PC-9 (cell line): ENCODE data around the gene SCRT2.

Experiments used
- EZH2 ChIP-seq: fragments of 200-600 bp; sonication (generic); IDR thresholded peaks from 2 replicates; pipeline ENCODE4 v1.8.0; 2017; ENCODE audit warnings: antibody characterized with exemption, low read depth
- TF ChIP-seq, protein P1 (sequence below): fragments of 200-600 bp; sonication (generic); conservative IDR thresholded peaks from 2 replicates; pipeline ENCODE4 v1.6.1; 2017; ENCODE audit warnings: mixed run types, antibody characterized with exemption, mild to moderate bottlenecking, moderate library complexity

DNA sequence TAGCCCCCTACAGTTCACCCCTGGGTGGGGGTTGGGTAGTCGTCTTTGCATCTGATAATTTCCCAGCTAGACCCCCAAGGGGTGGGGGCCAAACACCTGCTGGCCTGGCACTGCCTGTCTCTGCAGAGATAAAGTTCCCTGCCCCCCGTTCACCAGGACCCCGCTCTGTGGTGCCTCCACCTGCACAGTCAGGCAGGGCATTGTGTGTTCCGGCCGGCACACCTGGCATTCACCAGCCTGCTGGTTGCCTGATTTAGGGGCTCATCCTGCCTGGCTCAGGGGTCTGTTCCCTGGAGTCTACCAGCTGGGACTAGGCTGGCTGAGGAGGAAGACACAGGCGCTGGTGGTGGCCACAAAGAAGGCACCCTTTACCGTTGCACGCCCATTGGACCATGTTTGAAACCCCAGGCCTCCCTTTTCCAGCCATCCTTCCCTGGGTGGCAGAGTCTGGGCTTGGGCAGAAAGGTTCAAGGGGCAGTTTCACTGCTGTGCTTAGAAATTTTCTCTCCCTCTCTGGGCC is 30.8 kb upstream of the SCRT2 start:
- TF ChIP-seq, protein P1, sequence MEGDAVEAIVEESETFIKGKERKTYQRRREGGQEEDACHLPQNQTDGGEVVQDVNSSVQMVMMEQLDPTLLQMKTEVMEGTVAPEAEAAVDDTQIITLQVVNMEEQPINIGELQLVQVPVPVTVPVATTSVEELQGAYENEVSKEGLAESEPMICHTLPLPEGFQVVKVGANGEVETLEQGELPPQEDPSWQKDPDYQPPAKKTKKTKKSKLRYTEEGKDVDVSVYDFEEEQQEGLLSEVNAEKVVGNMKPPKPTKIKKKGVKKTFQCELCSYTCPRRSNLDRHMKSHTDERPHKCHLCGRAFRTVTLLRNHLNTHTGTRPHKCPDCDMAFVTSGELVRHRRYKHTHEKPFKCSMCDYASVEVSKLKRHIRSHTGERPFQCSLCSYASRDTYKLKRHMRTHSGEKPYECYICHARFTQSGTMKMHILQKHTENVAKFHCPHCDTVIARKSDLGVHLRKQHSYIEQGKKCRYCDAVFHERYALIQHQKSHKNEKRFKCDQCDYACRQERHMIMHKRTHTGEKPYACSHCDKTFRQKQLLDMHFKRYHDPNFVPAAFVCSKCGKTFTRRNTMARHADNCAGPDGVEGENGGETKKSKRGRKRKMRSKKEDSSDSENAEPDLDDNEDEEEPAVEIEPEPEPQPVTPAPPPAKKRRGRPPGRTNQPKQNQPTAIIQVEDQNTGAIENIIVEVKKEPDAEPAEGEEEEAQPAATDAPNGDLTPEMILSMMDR, result no peak
- TF ChIP-seq EZH2, result no peak
